Subcutaneous abdominal adipose tissue (tissue), 5 donors: ENCODE results near the gene DPP6.

Source experiments
- H3K27ac ChIP-seq: one replicate; pipeline ENCODE4 v1.7.0; 2013; ENCODE audit warnings: low read depth, mild to moderate bottlenecking, inconsistent platforms, low read length, moderate library complexity
- H3K27me3 ChIP-seq, 5 donors: one replicate each; pipeline ENCODE4 v1.7.0; 2013; ENCODE audit warnings: low read length in 5 of 5, inconsistent platforms in 1 of 5; ENCODE audit not compliant: control insufficient read depth in 5 of 5, insufficient read depth in 4 of 5
- H3K36me3 ChIP-seq, 5 donors: one replicate each; pipeline ENCODE4 v1.7.0; 2013; ENCODE audit warnings: low read length in 5 of 5; ENCODE audit not compliant: control insufficient read depth in 5 of 5, insufficient read depth in 5 of 5
- H3K4me1 ChIP-seq, 5 donors: one replicate each; pipeline ENCODE4 v1.7.0; 2013; ENCODE audit warnings: low read length in 5 of 5, mild to moderate bottlenecking in 3 of 5, moderate library complexity in 1 of 5; ENCODE audit not compliant: control insufficient read depth in 5 of 5, insufficient read depth in 5 of 5
- H3K4me3 ChIP-seq, 5 donors: one replicate each; pipeline ENCODE4 v1.7.0; 2013; ENCODE audit warnings: low read length in 5 of 5, low read depth in 1 of 5
- H3K9ac ChIP-seq, 5 donors: one replicate each; pipeline ENCODE4 v1.7.0; 2013; ENCODE audit warnings: low read length in 5 of 5, mild to moderate bottlenecking in 4 of 5, moderate library complexity in 3 of 5
- H3K9me3 ChIP-seq, 5 donors: one replicate each; pipeline ENCODE4 v1.7.0; 2013; ENCODE audit warnings: low read length in 5 of 5; ENCODE audit not compliant: control insufficient read depth in 5 of 5
- donor health status: healthy.
- donor health status: healthy.
- donor health status: healthy.
- donor health status: healthy.
- donor health status: healthy.

Gene DPP6

GRCh38 chr7:154744256-154744860, 692.2 kb downstream of the DPP6 start:
- Histone ChIP-seq H3K36me3 (no peaks in the 10 kb centered on the region), H3K27me3 (peaks cover 0 to 4% (median 3%) of the 10 kb centered on the region in 5 donors), H3K9me3 (no peaks in the 10 kb centered on the region), H3K9ac (no peak overlapping the region), H3K4me1 (no peaks in the 10 kb centered on the region), H3K4me3 (no peak overlapping the region), H3K27ac (no peak overlapping the region)

GRCh38 chr7:154744861-154745258, 692.7 kb downstream of the DPP6 start:
- no peak overlapping the region for H3K4me3 ChIP-seq
- H3K4me1 ChIP-seq = no peaks in the 10 kb centered on the region
- H3K27ac ChIP-seq = no peak overlapping the region
- H3K27me3 ChIP-seq = peaks cover 0 to 4% (median 3%) of the 10 kb centered on the region in 5 donors
- no peaks in the 10 kb centered on the region for H3K9me3 ChIP-seq
- H3K36me3 ChIP-seq = no peaks in the 10 kb centered on the region
- no peak overlapping the region for H3K9ac ChIP-seq

GRCh38 chr7:154746571-154747360, 694.6 kb downstream of the DPP6 start:
- Histone ChIP-seq H3K4me1 (no peaks in the 10 kb centered on the region), H3K4me3 (no peak overlapping the region), H3K27ac (no peak overlapping the region), H3K36me3 (no peaks in the 10 kb centered on the region), H3K27me3 (peaks cover 0 to 4% (median 3%) of the 10 kb centered on the region in 5 donors), H3K9me3 (no peaks in the 10 kb centered on the region), H3K9ac (no peak overlapping the region)

GRCh38 chr7:154748089-154748786, 696.0 kb downstream of the DPP6 start:
- H3K4me3 ChIP-seq = no peak overlapping the region
- H3K9ac ChIP-seq = no peak overlapping the region
- no peaks in the 10 kb centered on the region for H3K9me3 ChIP-seq
- H3K4me1 ChIP-seq = no peaks in the 10 kb centered on the region
- no peaks in the 10 kb centered on the region for H3K36me3 ChIP-seq
- H3K27ac ChIP-seq = no peak overlapping the region
- peaks cover 0 to 4% (median 3%) of the 10 kb centered on the region in 5 donors for H3K27me3 ChIP-seq

- Histone ChIP-seq H3K36me3 (no peaks in the 10 kb centered on the region), H3K4me3 (no peak overlapping the region), H3K4me1 (no peaks in the 10 kb centered on the region), H3K27ac (no peak overlapping the region), H3K9me3 (no peaks in the 10 kb centered on the region), H3K27me3 (peaks cover 0 to 3% (median 0%) of the 10 kb centered on the region in 5 donors), H3K9ac (no peak overlapping the region)
These were observed 698.2 kb downstream of the DPP6 start for GRCh38 chr7:154750353-154750801.

GRCh38 chr7:154753226-154753625, 701.0 kb downstream of the DPP6 start:
- Histone ChIP-seq H3K4me1 (no peaks in the 10 kb centered on the region), H3K27ac (no peak overlapping the region), H3K9ac (no peak overlapping the region), H3K27me3 (peaks cover 0 to 3% (median 0%) of the 10 kb centered on the region in 5 donors), H3K4me3 (no peak overlapping the region), H3K9me3 (no peaks in the 10 kb centered on the region), H3K36me3 (no peaks in the 10 kb centered on the region)

- no peaks in the 10 kb centered on the region for H3K36me3 ChIP-seq
- no peak overlapping the region for H3K9ac ChIP-seq
- H3K4me1 ChIP-seq = no peaks in the 10 kb centered on the region
- H3K27ac ChIP-seq = no peak overlapping the region
- no peaks in the 10 kb centered on the region for H3K27me3 ChIP-seq
- H3K4me3 ChIP-seq = no peak overlapping the region
- H3K9me3 ChIP-seq = no peaks in the 10 kb centered on the region
These were observed 705.6 kb downstream of the DPP6 start for GRCh38 chr7:154757756-154758155.

GRCh38 chr7:154759989-154760388, 707.8 kb downstream of the DPP6 start:
- H3K27me3 ChIP-seq = no peaks in the 10 kb centered on the region
- no peak overlapping the region for H3K9ac ChIP-seq
- H3K9me3 ChIP-seq = no peaks in the 10 kb centered on the region
- H3K36me3 ChIP-seq = no peaks in the 10 kb centered on the region
- H3K27ac ChIP-seq = no peak overlapping the region
- no peak overlapping the region for H3K4me3 ChIP-seq
- no peaks in the 10 kb centered on the region for H3K4me1 ChIP-seq

- Histone ChIP-seq H3K9me3 (no peaks in the 10 kb centered on the region), H3K4me1 (no peaks in the 10 kb centered on the region), H3K36me3 (no peaks in the 10 kb centered on the region), H3K27me3 (peaks cover 0 to 6% (median 0%) of the 10 kb centered on the region in 5 donors), H3K27ac (no peak overlapping the region), H3K9ac (no peak overlapping the region), H3K4me3 (no peak overlapping the region)
These were observed 712.9 kb downstream of the DPP6 start for GRCh38 chr7:154765118-154765517.

GRCh38 chr7:154767142-154767541, 714.9 kb downstream of the DPP6 start:
- no peak overlapping the region for H3K27ac ChIP-seq
- no peaks in the 10 kb centered on the region for H3K36me3 ChIP-seq
- H3K4me3 ChIP-seq = no peak overlapping the region
- H3K4me1 ChIP-seq = no peaks in the 10 kb centered on the region
- H3K9me3 ChIP-seq = peaks cover 0 to 2% (median 0%) of the 10 kb centered on the region in 5 donors
- peaks cover 0 to 11% (median 0%) of the 10 kb centered on the region in 5 donors for H3K27me3 ChIP-seq
- H3K9ac ChIP-seq = no peak overlapping the region
